GM13977 (cell line): ENCODE results near the gene DENND4A.

Experiments
- DNase-seq: peaks from one replicate; pipeline ENCODE4 v3.0.0; 2012; ENCODE audit warnings: low spot score
- in situ Hi-C: fragments of 300-500 bp; cut with MboI; formaldehyde crosslinking; loops from one replicate; pipeline ENCODE4 v1.12.0; 2022; ENCODE audit warnings: low sequenced_read_pairs, low pct_unique_long_range_greater_than_20kb, mixed read lengths, inconsistent platforms; ENCODE audit not compliant: unreplicated experiment
- TF ChIP-seq, protein P1 (sequence below): IDR thresholded peaks from 2 replicates; pipeline ENCODE4 v1.5.1; 2012; ENCODE audit warnings: mild to moderate bottlenecking, control low read depth; ENCODE audit not compliant: insufficient read depth; ENCODE audit errors: extremely low read depth, missing control alignments

The DENND4A gene

DNA sequence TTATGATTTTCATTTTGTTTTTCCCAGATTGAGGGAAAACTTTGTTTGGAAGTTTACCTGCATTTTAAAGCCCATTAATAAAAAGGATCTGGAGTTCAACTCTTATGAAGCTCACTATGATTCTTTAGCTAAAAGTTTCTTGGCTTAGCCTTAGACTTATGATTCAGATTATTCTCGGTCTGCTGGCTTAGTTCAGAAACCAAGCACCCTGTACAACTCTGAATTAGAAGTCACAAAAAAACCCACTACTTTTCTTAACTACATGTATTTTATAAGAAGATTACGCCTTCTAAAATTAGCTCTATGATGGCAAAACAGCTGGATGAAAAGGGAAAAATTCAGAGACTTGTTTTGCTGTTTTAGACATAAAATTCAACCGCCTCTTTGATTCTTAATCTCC lies 14.3 kb upstream of the DENND4A start:
- no peak for DNase-seq
- TF ChIP-seq, protein P1, sequence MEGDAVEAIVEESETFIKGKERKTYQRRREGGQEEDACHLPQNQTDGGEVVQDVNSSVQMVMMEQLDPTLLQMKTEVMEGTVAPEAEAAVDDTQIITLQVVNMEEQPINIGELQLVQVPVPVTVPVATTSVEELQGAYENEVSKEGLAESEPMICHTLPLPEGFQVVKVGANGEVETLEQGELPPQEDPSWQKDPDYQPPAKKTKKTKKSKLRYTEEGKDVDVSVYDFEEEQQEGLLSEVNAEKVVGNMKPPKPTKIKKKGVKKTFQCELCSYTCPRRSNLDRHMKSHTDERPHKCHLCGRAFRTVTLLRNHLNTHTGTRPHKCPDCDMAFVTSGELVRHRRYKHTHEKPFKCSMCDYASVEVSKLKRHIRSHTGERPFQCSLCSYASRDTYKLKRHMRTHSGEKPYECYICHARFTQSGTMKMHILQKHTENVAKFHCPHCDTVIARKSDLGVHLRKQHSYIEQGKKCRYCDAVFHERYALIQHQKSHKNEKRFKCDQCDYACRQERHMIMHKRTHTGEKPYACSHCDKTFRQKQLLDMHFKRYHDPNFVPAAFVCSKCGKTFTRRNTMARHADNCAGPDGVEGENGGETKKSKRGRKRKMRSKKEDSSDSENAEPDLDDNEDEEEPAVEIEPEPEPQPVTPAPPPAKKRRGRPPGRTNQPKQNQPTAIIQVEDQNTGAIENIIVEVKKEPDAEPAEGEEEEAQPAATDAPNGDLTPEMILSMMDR: no peak
- in situ Hi-C loops: no loop called here

DNA sequence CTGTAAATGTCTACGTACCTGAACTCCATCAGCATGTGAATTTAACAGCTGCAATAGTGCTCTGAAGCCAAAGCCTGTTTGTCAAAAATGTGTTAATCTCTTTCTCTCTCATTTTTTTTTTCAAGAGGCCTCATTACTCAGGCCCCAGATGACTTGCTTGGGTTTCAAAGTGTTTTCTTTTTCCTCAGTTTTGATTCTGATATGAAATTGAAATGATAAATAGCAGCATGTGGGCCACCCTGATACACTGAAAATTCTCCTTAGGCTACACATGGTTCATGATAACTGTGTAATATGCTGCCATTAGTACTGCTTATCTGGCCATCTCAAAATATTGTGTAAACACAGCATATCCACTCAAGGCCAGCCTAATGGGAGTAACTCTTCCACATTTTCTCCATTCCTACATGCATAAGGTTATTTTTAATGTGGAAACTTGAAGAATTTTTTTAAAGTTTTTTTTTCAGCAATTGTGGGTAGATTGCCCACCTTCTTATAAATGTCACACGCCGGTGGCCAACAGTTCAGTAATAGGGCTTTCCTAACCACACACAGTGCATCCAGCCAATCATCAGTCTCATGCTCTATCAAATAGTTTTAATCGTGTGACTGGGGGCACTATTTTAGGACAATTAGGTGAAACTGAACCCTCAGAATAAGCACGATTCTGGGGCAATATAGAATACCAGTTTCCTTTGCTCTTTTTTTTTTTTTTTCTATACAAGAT lies 13.1 kb upstream of the DENND4A start:
- DNase-seq: no peak
- TF ChIP-seq, protein P1: no peak

DNA sequence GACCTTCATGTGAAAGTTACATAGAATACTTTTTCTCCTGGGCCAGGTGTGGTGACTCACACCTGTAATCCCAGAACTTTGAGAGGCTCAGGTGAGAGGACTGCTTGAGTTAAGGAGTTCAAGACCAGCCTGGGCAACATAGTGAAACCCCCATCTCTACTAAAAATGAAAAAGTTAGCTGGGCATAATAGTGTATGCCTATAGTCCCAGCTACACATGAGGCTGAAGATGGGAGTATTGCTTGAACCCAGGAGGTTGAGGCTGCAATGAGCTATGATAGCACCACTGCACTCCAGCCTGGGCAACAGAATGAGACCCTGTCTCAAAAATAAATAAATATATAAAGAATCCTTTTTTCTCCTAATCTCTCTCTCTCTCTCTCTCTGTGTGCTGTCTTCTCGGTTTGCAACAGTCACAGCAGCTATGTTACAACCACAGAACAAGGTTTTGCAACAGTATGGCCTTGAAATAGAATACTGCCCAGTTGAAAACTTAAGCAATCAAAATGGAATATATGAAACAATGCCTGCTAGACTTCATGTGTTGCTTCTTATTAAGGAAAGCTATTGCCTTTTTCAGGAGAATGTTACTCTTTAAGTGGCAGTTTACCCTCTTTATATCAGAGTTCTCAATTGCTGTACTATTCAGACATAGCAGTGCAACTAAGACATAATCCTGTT lies 12.3 kb upstream of the DENND4A start:
- in situ Hi-C loops: no loop called here
- TF ChIP-seq, protein P1: no peak
- no peak for DNase-seq

More for the DNA sequence above, 13.1 kb upstream of the DENND4A start:
- in situ Hi-C loops: no loop called here

- in situ Hi-C loops: no loop called here
- TF ChIP-seq, protein P1: no peak
- no peak for DNase-seq
Observed at GRCh38 chr15:65801229-65801805, 9.2 kb upstream of the DENND4A start.

DNA sequence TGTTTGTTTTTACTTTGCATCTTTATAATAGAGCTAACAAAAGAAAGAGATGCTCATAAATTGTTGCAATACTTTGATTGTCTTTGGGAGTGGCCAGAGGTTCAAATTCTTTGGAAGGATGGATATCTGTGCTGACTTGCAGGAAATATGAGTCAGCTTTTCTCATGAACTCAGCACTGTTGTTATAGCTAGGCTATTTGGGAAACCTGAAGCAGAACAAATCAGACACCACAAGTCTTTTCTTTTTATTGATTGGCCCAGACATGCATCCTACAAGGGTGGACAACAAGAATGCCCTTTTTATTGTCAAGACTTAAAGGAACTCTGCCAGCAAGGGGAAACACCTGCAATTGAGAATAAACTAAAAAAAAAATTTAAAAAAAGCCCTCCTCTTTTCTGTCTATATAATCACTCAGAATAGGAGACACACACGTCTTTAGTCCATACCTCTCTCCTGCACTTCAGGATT lies 4.6 kb upstream of the DENND4A start:
- no peak for DNase-seq
- in situ Hi-C loops: no loop called here
- TF ChIP-seq, protein P1: no peak

DNA sequence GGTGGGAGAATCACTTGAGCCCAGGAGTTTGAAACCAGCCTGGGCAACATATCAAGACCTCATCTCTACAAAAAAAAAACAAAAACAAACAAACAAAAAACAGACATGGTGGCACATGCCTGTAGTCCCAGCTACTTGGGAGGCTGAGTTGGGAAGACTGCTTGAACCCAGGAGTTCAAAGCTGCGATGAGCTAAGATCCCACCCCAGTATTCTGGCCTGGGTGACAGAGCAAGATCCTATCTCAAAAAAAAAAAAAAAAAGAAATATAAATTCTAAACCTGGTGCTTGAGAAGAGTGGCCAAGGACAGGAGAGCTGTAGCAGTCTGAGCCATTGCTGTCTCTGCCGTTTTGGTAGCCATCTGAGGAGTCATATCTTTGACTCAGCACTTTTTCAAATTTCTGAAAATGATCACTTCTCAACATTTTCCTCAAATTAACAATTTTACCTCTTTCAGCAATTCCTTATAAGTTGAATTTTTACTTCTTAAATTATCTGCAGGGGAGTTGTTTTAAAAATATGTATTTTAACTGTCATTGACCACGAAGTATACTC lies 3.6 kb upstream of the DENND4A start:
- no peak for DNase-seq
- TF ChIP-seq, protein P1: no peak
- in situ Hi-C loops: no loop called here
